Neuron (in vitro differentiated cells): ENCODE data around the gene PTPRG.

ENCODE experiments used
- H2AFZ ChIP-seq: one replicate; pipeline ENCODE4 v1.6.1; 2013; ENCODE audit warnings: low read depth, mild to moderate bottlenecking, inconsistent platforms, low read length, moderate library complexity
- H3K27me3 ChIP-seq: one replicate; pipeline ENCODE4 v1.6.1; 2013; ENCODE audit warnings: low read length; ENCODE audit not compliant: insufficient read depth
- H3K36me3 ChIP-seq: one replicate; pipeline ENCODE4 v1.6.1; 2013; ENCODE audit warnings: low read length; ENCODE audit not compliant: insufficient read depth
- H3K4me1 ChIP-seq: one replicate; pipeline ENCODE4 v1.6.1; 2013; ENCODE audit warnings: low read length; ENCODE audit not compliant: insufficient read depth
- H3K4me3 ChIP-seq: 2 replicates; pipeline ENCODE4 v1.5.1; 2013; ENCODE audit warnings: mild to moderate bottlenecking, low read length, moderate library complexity
- H3K9me3 ChIP-seq: one replicate; pipeline ENCODE4 v1.6.1; 2013; ENCODE audit warnings: low read length

The PTPRG gene

GRCh38 chr3:61876797-61877196 lies 315.4 kb downstream of the PTPRG start:
- no peaks in the 10 kb centered on the region for H3K27me3 ChIP-seq
- no peaks in the 10 kb centered on the region for H3K9me3 ChIP-seq
- H3K4me3 ChIP-seq: no peak overlapping the region
- no peaks in the 10 kb centered on the region for H3K36me3 ChIP-seq
- no peaks in the 10 kb centered on the region for H3K4me1 ChIP-seq
- no peak overlapping the region for H2AFZ ChIP-seq

GRCh38 chr3:61877359-61878138 lies 316.2 kb downstream of the PTPRG start:
- Histone ChIP-seq H3K9me3 (no peaks in the 10 kb centered on the region), H2AFZ (no peak overlapping the region), H3K4me3 (no peak overlapping the region), H3K27me3 (no peaks in the 10 kb centered on the region), H3K4me1 (no peaks in the 10 kb centered on the region), H3K36me3 (no peaks in the 10 kb centered on the region)

DNA sequence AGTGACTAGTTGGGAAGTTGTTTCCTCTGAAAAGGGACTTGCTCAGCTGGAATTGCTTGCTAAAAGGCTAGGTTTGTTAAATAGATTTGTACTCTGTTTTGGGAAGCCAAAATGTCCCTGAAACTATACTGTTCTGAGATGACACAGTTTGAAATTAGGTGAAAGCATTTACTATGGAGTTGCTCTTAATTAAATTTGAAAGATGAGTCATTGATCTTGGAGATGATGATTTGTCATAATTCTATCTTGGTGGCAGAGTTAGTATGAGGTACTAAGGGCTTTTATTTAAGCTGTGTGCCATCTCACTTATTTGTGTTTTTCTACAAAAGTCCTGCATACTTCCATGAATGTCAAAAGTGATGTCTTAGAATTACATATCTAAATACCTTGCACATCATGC lies 320.9 kb downstream of the PTPRG start:
- H3K4me3 ChIP-seq: no peak overlapping the region
- H3K4me1 ChIP-seq: no peaks in the 10 kb centered on the region
- no peaks in the 10 kb centered on the region for H3K36me3 ChIP-seq
- no peak overlapping the region for H2AFZ ChIP-seq
- no peaks in the 10 kb centered on the region for H3K27me3 ChIP-seq
- no peaks in the 10 kb centered on the region for H3K9me3 ChIP-seq

DNA sequence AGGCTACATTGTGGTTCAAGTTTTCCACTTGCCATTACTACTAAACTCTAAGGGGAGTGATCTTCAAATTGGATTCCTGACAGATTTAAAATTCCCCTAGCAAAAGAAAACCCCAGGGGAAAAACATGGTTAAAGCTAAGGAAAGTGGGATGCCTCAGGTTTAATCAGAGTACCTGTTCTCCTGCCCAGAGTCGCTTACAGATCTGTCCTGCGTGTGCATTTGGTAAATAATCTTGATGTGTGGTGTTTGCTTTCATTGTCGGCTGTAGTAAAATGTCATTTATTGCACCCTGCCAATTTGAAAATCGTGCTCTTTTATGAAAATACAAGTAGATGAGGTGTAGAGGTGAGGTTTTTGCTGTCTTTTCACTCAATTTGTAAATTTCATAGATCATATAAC lies 323.4 kb downstream of the PTPRG start:
- Histone ChIP-seq H3K9me3 (no peaks in the 10 kb centered on the region), H2AFZ (no peak overlapping the region), H3K36me3 (no peaks in the 10 kb centered on the region), H3K4me1 (no peaks in the 10 kb centered on the region), H3K4me3 (no peak overlapping the region), H3K27me3 (no peaks in the 10 kb centered on the region)

GRCh38 chr3:61885414-61885813 lies 324.0 kb downstream of the PTPRG start:
- Histone ChIP-seq H2AFZ (no peak overlapping the region), H3K9me3 (no peaks in the 10 kb centered on the region), H3K36me3 (no peaks in the 10 kb centered on the region), H3K4me3 (no peak overlapping the region), H3K27me3 (no peaks in the 10 kb centered on the region), H3K4me1 (no peaks in the 10 kb centered on the region)

GRCh38 chr3:61887206-61887605 lies 325.8 kb downstream of the PTPRG start:
- H3K9me3 ChIP-seq: no peaks in the 10 kb centered on the region

GRCh38 chr3:61889259-61889658 lies 327.9 kb downstream of the PTPRG start:
- Histone ChIP-seq H3K9me3 (no peaks in the 10 kb centered on the region), H3K4me3 (no peak overlapping the region), H3K36me3 (no peaks in the 10 kb centered on the region), H2AFZ (no peak overlapping the region), H3K27me3 (no peaks in the 10 kb centered on the region), H3K4me1 (peaks cover 2% of the 10 kb centered on the region)

More at GRCh38 chr3:61887206-61887605, 325.8 kb downstream of the PTPRG start:
- Histone ChIP-seq H3K36me3 (no peaks in the 10 kb centered on the region), H3K27me3 (no peaks in the 10 kb centered on the region), H3K4me1 (peaks cover 2% of the 10 kb centered on the region), H2AFZ (no peak overlapping the region), H3K4me3 (no peak overlapping the region)

DNA sequence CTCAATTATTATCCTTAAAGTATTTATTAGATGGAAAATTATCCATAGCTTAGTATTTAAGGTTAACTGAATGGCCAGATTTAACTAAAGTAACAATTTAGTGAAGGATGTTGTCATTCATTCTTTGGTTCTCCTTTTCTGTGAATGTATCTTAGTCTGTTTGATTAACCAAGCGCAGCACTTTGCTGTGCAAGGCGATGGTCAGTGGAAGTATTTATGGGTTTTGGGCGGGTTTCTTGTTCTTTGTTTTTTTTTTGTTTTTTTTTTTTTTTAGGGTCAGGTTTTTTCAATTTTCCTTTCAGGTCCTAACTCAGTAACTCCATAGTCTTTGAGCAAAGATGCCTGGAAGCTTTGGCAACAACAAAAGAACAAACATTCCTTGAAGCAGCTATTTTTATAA lies 328.8 kb downstream of the PTPRG start:
- Histone ChIP-seq H3K27me3 (no peaks in the 10 kb centered on the region), H3K4me3 (no peak overlapping the region), H2AFZ (no peak overlapping the region), H3K36me3 (no peaks in the 10 kb centered on the region), H3K9me3 (no peaks in the 10 kb centered on the region), H3K4me1 (peaks cover 4% of the 10 kb centered on the region)

- Histone ChIP-seq H3K36me3 (no peaks in the 10 kb centered on the region), H3K4me3 (no peak overlapping the region), H2AFZ (no peak overlapping the region), H3K9me3 (no peaks in the 10 kb centered on the region), H3K27me3 (no peaks in the 10 kb centered on the region), H3K4me1 (peaks cover 5% of the 10 kb centered on the region)
Observed at GRCh38 chr3:61890586-61890985, 329.2 kb downstream of the PTPRG start.

DNA sequence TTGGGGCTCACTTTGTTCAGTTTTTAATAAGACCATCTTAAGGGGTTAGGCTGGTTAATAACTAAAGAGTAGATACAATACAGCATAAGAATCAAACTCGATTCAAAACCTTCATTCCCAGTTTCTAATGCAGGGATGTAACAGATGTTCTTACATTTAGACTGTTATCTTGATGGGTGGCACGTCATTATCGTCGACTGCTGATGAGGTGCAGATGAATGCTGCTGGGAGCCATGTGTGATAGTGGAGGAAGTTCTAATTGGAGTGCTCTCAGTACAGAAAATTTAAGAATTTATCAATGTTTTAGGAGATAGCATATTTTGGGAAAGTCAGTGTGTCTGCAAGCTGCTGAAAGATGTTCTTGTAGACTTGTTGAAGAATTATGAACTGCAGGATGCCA lies 331.5 kb downstream of the PTPRG start:
- Histone ChIP-seq H2AFZ (no peak overlapping the region), H3K36me3 (no peaks in the 10 kb centered on the region), H3K4me1 (peaks cover 5% of the 10 kb centered on the region), H3K9me3 (no peaks in the 10 kb centered on the region), H3K27me3 (no peaks in the 10 kb centered on the region), H3K4me3 (no peak overlapping the region)

DNA sequence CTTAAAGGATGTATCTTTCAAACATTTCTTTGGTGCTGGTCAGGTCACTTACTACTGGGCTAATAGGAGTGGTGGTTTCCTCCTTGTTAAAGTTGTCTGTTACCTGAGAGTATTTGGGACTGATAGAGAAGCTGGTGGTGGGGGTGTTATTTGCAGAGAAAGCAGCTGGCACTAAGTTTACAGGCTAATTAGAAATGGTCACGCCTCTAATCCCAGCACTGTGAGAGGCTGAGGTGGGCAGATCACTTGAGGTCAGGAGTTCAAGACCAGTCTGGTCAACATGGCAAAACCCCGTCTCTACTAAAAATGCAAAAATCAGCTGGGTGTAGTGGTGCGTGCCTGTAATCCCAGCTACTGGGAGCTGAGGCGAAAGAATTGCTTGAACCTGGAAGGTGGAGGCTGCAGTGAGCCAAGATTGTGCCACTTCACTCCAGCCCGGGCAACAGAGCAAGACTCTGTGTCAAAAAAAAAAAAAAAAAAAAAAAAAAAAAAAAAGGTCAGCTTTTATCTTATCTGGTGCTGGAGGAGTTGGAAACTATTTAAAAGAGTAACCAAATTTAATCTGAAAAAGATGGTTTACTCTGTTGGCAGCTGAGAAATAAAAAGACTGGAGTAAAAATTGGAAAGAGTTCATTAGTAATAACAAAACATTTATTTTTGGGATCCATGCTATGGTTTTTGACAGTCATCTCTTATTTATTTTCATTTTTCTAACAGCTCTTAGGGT lies 332.6 kb downstream of the PTPRG start:
- peaks cover 5% of the 10 kb centered on the region for H3K4me1 ChIP-seq
- no peak overlapping the region for H2AFZ ChIP-seq
- H3K9me3 ChIP-seq: no peaks in the 10 kb centered on the region

DNA sequence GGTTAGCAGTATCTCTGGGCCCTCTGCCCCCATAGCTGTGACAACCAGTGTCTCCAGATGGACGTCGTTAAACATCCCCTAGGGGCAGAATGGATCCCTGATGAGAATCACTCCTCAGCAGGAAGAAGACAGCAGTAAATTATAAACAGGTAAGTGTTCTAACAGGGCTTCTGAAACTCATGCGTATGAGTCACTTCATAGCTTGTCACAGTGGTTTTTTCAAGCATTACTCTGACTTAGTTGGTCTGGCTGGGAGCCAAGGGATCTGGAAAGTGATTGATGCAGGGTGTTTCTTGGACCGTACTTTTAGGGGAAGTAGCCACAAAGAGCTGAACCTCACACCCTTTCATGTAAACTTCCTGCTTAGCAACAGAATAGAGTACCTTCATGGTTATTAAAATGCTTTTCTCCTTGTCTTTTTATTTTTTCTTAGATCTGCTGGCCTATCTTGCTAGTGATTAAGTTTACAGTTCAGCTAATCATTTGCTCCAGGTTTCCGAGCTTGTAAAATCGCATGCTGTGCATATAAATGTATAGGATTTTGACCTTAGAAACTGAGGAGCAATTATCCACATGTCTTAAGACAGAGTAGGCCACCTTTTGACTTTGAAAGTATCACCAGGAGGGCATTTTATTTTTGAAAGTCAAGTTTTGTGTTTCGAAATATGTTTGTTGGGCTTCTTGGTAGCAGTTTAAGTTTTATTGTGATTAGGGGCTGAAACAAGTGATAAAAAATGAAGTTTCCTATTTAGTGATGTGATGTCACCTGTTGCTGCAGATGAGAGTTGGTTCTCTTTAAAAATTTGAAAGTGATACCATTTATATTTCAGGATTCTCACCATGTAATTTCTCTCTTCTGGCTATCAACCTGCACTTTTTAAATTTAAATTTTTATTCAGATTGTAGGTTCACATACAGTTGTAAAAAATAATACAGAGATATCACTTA lies 333.9 kb downstream of the PTPRG start:
- no peaks in the 10 kb centered on the region for H3K36me3 ChIP-seq
- H3K9me3 ChIP-seq: no peaks in the 10 kb centered on the region
- no peak overlapping the region for H2AFZ ChIP-seq
- peaks cover 5% of the 10 kb centered on the region for H3K4me1 ChIP-seq
- no peaks in the 10 kb centered on the region for H3K27me3 ChIP-seq
- H3K4me3 ChIP-seq: no peak overlapping the region

More for the DNA sequence above, 332.6 kb downstream of the PTPRG start:
- no peaks in the 10 kb centered on the region for H3K36me3 ChIP-seq
- no peaks in the 10 kb centered on the region for H3K27me3 ChIP-seq
- H3K4me3 ChIP-seq: no peak overlapping the region

DNA sequence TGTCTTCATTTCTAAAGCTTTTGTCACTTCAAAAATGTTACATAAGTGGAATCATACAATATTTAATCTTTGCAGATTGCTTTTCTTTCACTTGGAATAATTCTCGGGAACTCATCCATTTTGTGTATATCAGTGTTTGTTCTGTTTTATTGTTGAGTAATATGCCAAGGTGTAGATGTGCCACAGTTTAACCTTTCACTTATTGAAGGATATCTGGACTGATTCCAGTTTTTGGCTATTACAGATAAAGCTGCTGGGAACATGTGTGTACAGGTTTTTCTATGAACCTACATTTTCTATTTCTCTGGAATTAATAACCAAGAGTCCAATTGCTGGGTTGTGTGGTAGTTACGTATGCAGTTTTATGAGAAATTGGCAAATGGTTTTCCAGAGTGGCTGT lies 334.9 kb downstream of the PTPRG start:
- H2AFZ ChIP-seq: no peak overlapping the region
- H3K4me1 ChIP-seq: peaks cover 5% of the 10 kb centered on the region
- H3K9me3 ChIP-seq: no peaks in the 10 kb centered on the region
- no peak overlapping the region for H3K4me3 ChIP-seq
- H3K27me3 ChIP-seq: no peaks in the 10 kb centered on the region
- H3K36me3 ChIP-seq: no peaks in the 10 kb centered on the region
